HepG2 (cell line): ENCODE results near the gene RIOK3. TPM values are rescaled to one million over a fixed set of nuclear protein-coding genes. Genes with fewer than 3 reads are reported as not detected.
A peak's percentile ranks its signal among the peaks of the same experiment; 100 is the strongest.

Experiments used
- ATAC-seq: fragments of 200-7000 bp; cut with Tn5 transposase; 3 replicates; pipeline ENCODE4 v1.9.1; 2020; ENCODE audit warnings: mild to moderate bottlenecking, moderate library complexity
- BruUV-seq: library from RNA; stranded (reverse); fragments of 400-500 nt; replicated peaks from 2 replicates; lab custom pipeline; 2021; lab: Mats Ljungman, UMichigan
- CTCF ChIA-PET: fragments of 300-600 bp; formaldehyde crosslinking; extraction: SDS; loops from one replicate; lab custom pipeline; 2021; ENCODE audit warnings: low total read pairs, inconsistent platforms, low intra/inter-chr PET ratio; lab: Yijun Ruan, JAX
- POLR2A ChIA-PET: fragments of 350-600 bp; sonication (Branson Sonifier 250); formaldehyde crosslinking; loops from one replicate; lab custom pipeline; 2020; ENCODE audit warnings: antibody characterized with exemption, inconsistent platforms; lab: Yijun Ruan, JAX
- DNase-seq: peaks from one replicate; pipeline ENCODE4 v3.0.0-alpha.2; 2015; ENCODE audit warnings: low spot score
- FAIRE-seq: peaks from 3 replicates; lab custom pipeline; 2011; peaks lifted over from hg19 to GRCh38; lab: Jason Lieb, UNC
- H2AFZ ChIP-seq: one replicate; pipeline ENCODE4 v1.6.1; 2011; ENCODE audit warnings: low read length, inconsistent platforms
- H3K27ac ChIP-seq: fragments of 300-600 bp; 3 replicates; pipeline ENCODE4 v1.8.0; 2011; ENCODE audit warnings: mixed run types, mild to moderate bottlenecking, mixed read lengths, low read length, inconsistent platforms; ENCODE audit not compliant: insufficient read depth; ENCODE audit errors: extremely low read length
- H3K27me3 ChIP-seq, 2 experiments: fragments of 200-600 bp in 1 of 2; 2 replicates in 1 of 2; 3 replicates in 1 of 2; pipeline versions ENCODE4 v1.6.0 to v1.8.0; 2011; ENCODE audit warnings: low read length in 2 of 2, mild to moderate bottlenecking in 2 of 2, moderate library complexity in 2 of 2, inconsistent platforms in 1 of 2; ENCODE audit not compliant: insufficient read depth in 2 of 2, control insufficient read depth in 1 of 2
- H3K36me3 ChIP-seq, 2 experiments: fragments of 200-600 bp in 1 of 2; replicated peaks in 1 of 2; 2 replicates in 1 of 2; 3 replicates in 1 of 2; pipeline versions ENCODE4 v1.5.1 to v1.8.0; 2011; ENCODE audit warnings: low read length in 2 of 2, inconsistent platforms in 1 of 2; ENCODE audit not compliant: insufficient read depth in 2 of 2, control insufficient read depth in 1 of 2
- H3K4me1 ChIP-seq: 2 replicates; pipeline ENCODE4 v1.5.1; 2012; ENCODE audit warnings: low read length, inconsistent platforms; ENCODE audit not compliant: insufficient read depth
- H3K4me2 ChIP-seq: 2 replicates; pipeline ENCODE4 v1.6.0; 2011; ENCODE audit warnings: low read depth, low read length, inconsistent platforms
- H3K4me3 ChIP-seq, 3 experiments: fragments of 200-600 bp in 1 of 3; sonication (generic), shearing (Covaris generic) in 1 of 3; replicated peaks in 1 of 3; 2 replicates each; pipeline ENCODE4 v1.5.1; 2011 to 2016; ENCODE audit warnings: low read length in 3 of 3, inconsistent platforms in 2 of 3, low read depth in 2 of 3, mild to moderate bottlenecking in 2 of 3, control low read depth in 1 of 3, mixed read lengths in 1 of 3; ENCODE audit not compliant: insufficient read depth in 1 of 3
- H3K79me2 ChIP-seq: one replicate; pipeline ENCODE4 v1.6.1; 2011; ENCODE audit warnings: low read length, inconsistent platforms; ENCODE audit not compliant: insufficient read depth
- H3K9ac ChIP-seq: 2 replicates; pipeline ENCODE4 v1.6.0; 2011; ENCODE audit warnings: mild to moderate bottlenecking, low read depth, low read length, inconsistent platforms; ENCODE audit not compliant: insufficient read depth
- H3K9me3 ChIP-seq: 2 replicates; pipeline ENCODE4 v1.5.1; 2012; ENCODE audit warnings: mild to moderate bottlenecking, low read length
- H4K20me1 ChIP-seq: 2 replicates; pipeline ENCODE4 v1.6.0; 2011; ENCODE audit warnings: inconsistent platforms, mild to moderate bottlenecking, low read length, moderate library complexity; ENCODE audit not compliant: insufficient read depth
- AKNA ChIP-seq: sonication (generic); formaldehyde crosslinking; IDR thresholded peaks from 2 replicates; pipeline ENCODE4 v1.4.0; 2020; ENCODE audit warnings: missing genetic modification reagents, borderline replicate concordance
- ATF6 ChIP-seq: sonication (generic); formaldehyde crosslinking; conservative IDR thresholded peaks from 2 replicates; pipeline ENCODE4 v1.4.0; 2020; ENCODE audit warnings: missing genetic modification reagents
- CBX5 ChIP-seq: sonication (generic); formaldehyde crosslinking; IDR thresholded peaks from 2 replicates; pipeline ENCODE4 v1.4.0; 2020; ENCODE audit warnings: missing genetic modification reagents, borderline replicate concordance
- FOXA1 ChIP-seq, 2 experiments: fragments of 450-650 bp in 1 of 2; sonication (generic) in 1 of 2; formaldehyde crosslinking in 1 of 2; IDR thresholded peaks; 2 replicates each; pipeline versions ENCODE4 v1.4.0 to v1.6.1; 2016 to 2020; ENCODE audit warnings: missing genetic modification reagents in 1 of 2
- FOXA3 ChIP-seq: IDR thresholded peaks from 2 replicates; pipeline ENCODE4 v1.6.1; 2016; ENCODE audit warnings: missing genetic modification reagents, missing compliant biosample characterization
- KDM1A ChIP-seq: IDR thresholded peaks from 2 replicates; pipeline ENCODE4 v1.6.1; 2016; ENCODE audit warnings: missing compliant biosample characterization
- MATR3 ChIP-seq: sonication (generic); formaldehyde crosslinking; IDR thresholded peaks from 2 replicates; pipeline ENCODE4 v1.4.0; 2020; ENCODE audit warnings: missing genetic modification reagents
- NCOA1 ChIP-seq: sonication (generic); formaldehyde crosslinking; IDR thresholded peaks from 2 replicates; pipeline ENCODE4 v1.9.0; 2021; ENCODE audit warnings: missing genetic modification reagents
- PHF21A ChIP-seq: sonication (generic); formaldehyde crosslinking; IDR thresholded peaks from 2 replicates; pipeline ENCODE4 v1.5.0; 2020; ENCODE audit warnings: mild to moderate bottlenecking, missing genetic modification reagents
- SIN3B ChIP-seq: fragments of 150-350 bp; IDR thresholded peaks from 2 replicates; pipeline ENCODE4 v1.6.1; 2014; ENCODE audit warnings: low read length
- SIX1 ChIP-seq: sonication (generic); formaldehyde crosslinking; IDR thresholded peaks from 2 replicates; pipeline ENCODE4 v1.4.0; 2020; ENCODE audit warnings: missing genetic modification reagents, borderline replicate concordance
- STAT5B ChIP-seq: sonication (generic); formaldehyde crosslinking; IDR thresholded peaks from 2 replicates; pipeline ENCODE4 v1.4.0; 2020; ENCODE audit warnings: missing genetic modification reagents
- ZNF121 ChIP-seq: sonication (generic); formaldehyde crosslinking; IDR thresholded peaks from 2 replicates; pipeline ENCODE4 v1.5.0; 2020; ENCODE audit warnings: mild to moderate bottlenecking, missing genetic modification reagents
- ZNF343 ChIP-seq: sonication (generic); formaldehyde crosslinking; IDR thresholded peaks from 2 replicates; pipeline ENCODE4 v1.4.0; 2020; ENCODE audit warnings: mild to moderate bottlenecking, missing genetic modification reagents
- ZNF367 ChIP-seq: sonication (generic); formaldehyde crosslinking; IDR thresholded peaks from 2 replicates; pipeline ENCODE4 v1.4.0; 2020; ENCODE audit warnings: missing genetic modification reagents, borderline replicate concordance
- ZNF550 ChIP-seq: sonication (generic); formaldehyde crosslinking; IDR thresholded peaks from 2 replicates; pipeline ENCODE4 v1.4.0; 2020; ENCODE audit warnings: mild to moderate bottlenecking, missing genetic modification reagents, borderline replicate concordance
- ZNF562 ChIP-seq: sonication (generic); formaldehyde crosslinking; IDR thresholded peaks from 2 replicates; pipeline ENCODE4 v1.8.0; 2022; ENCODE audit warnings: missing genetic modification reagents, borderline replicate concordance
- ZSCAN9 ChIP-seq: IDR thresholded peaks from 2 replicates; pipeline ENCODE4 v1.6.1; 2016; ENCODE audit warnings: borderline replicate concordance
- WGBS: methylation state at CpG from one replicate; pipeline ENCODE4 v1.1.6; 2017; ENCODE audit warnings: low lambda C conversion rate; 5-methylcytosine and 5-hydroxymethylcytosine counted together
- in situ Hi-C: cut with HindIII; loops from 2 replicates; pipeline ENCODE4 v1.10.0; 2017; ENCODE audit warnings: low pct_unique_long_range_greater_than_20kb; ENCODE audit not compliant: extremely low pct_ligation_motif_present
- intact Hi-C: fragments of 100-400 bp; cut with micrococcal nuclease; formaldehyde crosslinking; loops from one replicate; pipeline ENCODE4 v1.10.0; 2022; ENCODE audit not compliant: unreplicated experiment
- polyA plus RNA-seq, 8 experiments: library from polyadenylated mRNA; depleted of rRNA in 3 of 8; stranded (reverse) in 7 of 8; unstranded in 1 of 8; fragments of >200 nt; fragmentation: Illumina TruSeq in 4 of 8; extraction: Trizol in 4 of 8; gene quantifications; 2 replicates each; pipeline versions ENCODE4 v1.2.1 to v1.2.3, GENCODE V29; 2011 to 2016; ENCODE audit warnings: low read depth in 4 of 8, missing spikeins in 1 of 8, mixed read lengths in 1 of 8; ENCODE audit not compliant: insufficient read depth in 1 of 8
- total RNA-seq, 5 experiments: library from RNA; depleted of rRNA; stranded (reverse); fragments of >200 nt; fragmentation: Illumina TruSeq; extraction: Trizol; gene quantifications; 2 replicates each; pipeline ENCODE4 v1.2.3, GENCODE V29; 2016; ENCODE audit warnings: low read depth in 1 of 5

RIOK3 gene
- total and polyA plus RNA-seq, 2 of the 13 experiments (the other 11 are each of a cell fraction or from before 2014, with no cell fraction given), result 26.7 to 36.0 TPM

- H3K79me2 ChIP-seq, result no peaks in the 10 kb centered on the region
- intact Hi-C loops (no loop called here), in situ Hi-C loops (no loop called here)
- H3K27me3 ChIP-seq, result no peaks in the 10 kb centered on the region
- ATAC-seq (no peak), DNase-seq (no peak), FAIRE-seq (peak; percentile 32)
- H3K9me3 ChIP-seq, result no peaks in the 10 kb centered on the region
- H3K27ac ChIP-seq, result no peak overlapping the region
- POLR2A ChIA-PET, result interaction anchor here (0.9 kb wide), 1 partner anchor 11 kb away, joined by 3 read pairs; no protein-coding TSS in a partner anchor
- TSS peak; percentile 10 for BruUV-seq
- CTCF ChIA-PET, result no interaction called here
- H3K36me3 ChIP-seq, result peaks cover 12 to 71% of the 10 kb centered on the region in 2 experiments
- TF ChIP-seq CBX5 (CRISPR knock-in tag) (no peak), SIX1 (no peak), ATF6 (CRISPR knock-in tag) (no peak), STAT5B (CRISPR knock-in tag) (no peak), ZNF367 (CRISPR knock-in tag) (no peak), MATR3 (no peak), KDM1A (no peak), FOXA1 (IDR thresholded peaks at IDR 0.05) (no peak), FOXA1 (CRISPR knock-in tag; IDR thresholded peaks at IDR 0.05) (no peak), ZNF550 (CRISPR knock-in tag) (no peak), ZNF121 (CRISPR knock-in tag) (no peak), NCOA1 (CRISPR knock-in tag) (no peak), ZNF343 (CRISPR knock-in tag) (no peak), PHF21A (no peak), SIN3B (no peak), FOXA3 (CRISPR knock-in tag) (no peak), ZSCAN9 (CRISPR knock-in tag) (no peak), ZNF562 (CRISPR knock-in tag) (no peak), AKNA (no peak)
- 0 out of 2 replicates have a peak, but pooled peaks cover 6% of the 10 kb centered on the region for H3K4me1 ChIP-seq
- H3K9ac ChIP-seq, result no peak overlapping the region
- WGBS, result 95% methylated on average over 3 of the region's 3 CpGs
- H2AFZ ChIP-seq, result no peak overlapping the region
- H3K4me2 ChIP-seq, result no peak overlapping the region
- H4K20me1 ChIP-seq, result no peaks in the 10 kb centered on the region
- no peak overlapping the region for H3K4me3 ChIP-seq
Observed at GRCh38 chr18:23529604-23530003, 76.5 kb downstream of the RIOK3 start.
